Heart right ventricle (tissue), 16 donors: ENCODE results near the gene COA5. TPM values are rescaled to one million over a fixed set of nuclear protein-coding genes. Genes with fewer than 3 reads are reported as not detected.

ENCODE experiments used
- ATAC-seq, 8 donors: fragments of 200-7000 bp; cut with Tn5 transposase; one replicate each; pipeline ENCODE4 v1.9.1; 2020; ENCODE audit warnings: mild to moderate bottlenecking in 8 of 8, moderate library complexity in 8 of 8, moderate number of reproducible peaks in 1 of 8
- DNase-seq, 2 donors: peaks; one replicate each; pipeline ENCODE4 v3.0.0-alpha.2; 2020
- H3K27ac ChIP-seq, 10 donors: fragments of 200-600 bp; sonication (generic) in 2 of 10; one replicate each; pipeline versions ENCODE4 v1.5.0 to v1.8.0; 2020 to 2022; ENCODE audit warnings: mild to moderate bottlenecking in 3 of 10
- H3K27me3 ChIP-seq, 7 donors: fragments of 200-600 bp; one replicate each; pipeline ENCODE4 v1.8.0; 2021 to 2022; ENCODE audit warnings: mild to moderate bottlenecking in 2 of 7
- H3K36me3 ChIP-seq, 9 donors: fragments of 200-600 bp; sonication (generic) in 1 of 9; one replicate each; pipeline versions ENCODE4 v1.5.0 to v1.8.0; 2020 to 2022; ENCODE audit warnings: mild to moderate bottlenecking in 2 of 9
- H3K4me1 ChIP-seq, 9 donors: fragments of 200-600 bp; sonication (generic) in 1 of 9; one replicate each; pipeline versions ENCODE4 v1.5.0 to v1.8.0; 2020 to 2022; ENCODE audit warnings: mild to moderate bottlenecking in 4 of 9
- H3K4me3 ChIP-seq, 10 donors: fragments of 200-600 bp; sonication (generic) in 2 of 10; one replicate each; pipeline versions ENCODE4 v1.5.0 to v1.8.0; 2020 to 2022; ENCODE audit warnings: mild to moderate bottlenecking in 7 of 10, moderate library complexity in 2 of 10
- H3K9me3 ChIP-seq, 11 donors: fragments of 200-600 bp in 10 of 11; sonication (generic) in 2 of 11; one replicate each; pipeline versions ENCODE4 v1.5.0 to v1.8.0; 2013 to 2022; ENCODE audit warnings: mild to moderate bottlenecking in 2 of 11, control low read depth in 1 of 11, moderate library complexity in 1 of 11
- CTCF ChIP-seq, 9 donors: fragments of 200-600 bp; sonication (generic) in 2 of 9; IDR thresholded peaks; one replicate each; pipeline versions ENCODE4 v1.5.0 to v1.8.0; 2021 to 2022; ENCODE audit warnings: antibody characterized with exemption in 9 of 9, mild to moderate bottlenecking in 5 of 9, moderate library complexity in 1 of 9
- WGBS, 2 donors: extraction: QIAGEN DNeasy Blood & Tissue Kit; methylation state at CpG; one replicate each; pipeline ENCODE4 v1.1.7; 2013; ENCODE audit warnings: inconsistent platforms in 1 of 2; 5-methylcytosine and 5-hydroxymethylcytosine counted together
- intact Hi-C, 10 donors: fragments of 100-400 bp; cut with DNase I; formaldehyde crosslinking; loops; one replicate each; pipeline versions ENCODE4 v1.11.1 to v1.14.2; 2022
- polyA plus RNA-seq, 2 donors: library from polyadenylated mRNA; stranded (reverse); fragments of 200-250 nt; gene quantifications; one replicate each; pipeline ENCODE4 v1.2.3, GENCODE V29; 2013
- total RNA-seq, 10 donors: library from RNA; stranded (reverse); fragmentation: NEBNext Ultra II Directional in 3 of 10; extraction: Animal tissue kit (Norgen Biotek cat#: 25700) in 3 of 10; gene quantifications; one replicate each; pipeline versions ENCODE4 v1.2.1 to v1.2.4, GENCODE V29; 2021 to 2023
- donor health status: Arrhythmogenic right ventricular cardiomyopathy.
- donor health status: ischemic (EF 13 %, LVEDD 7.1; RV severe dilation, severe dysfunction).
- donor health status: healthy with polysubstance abuse.
- donor health status: DM: no; HTN: yes; CAD: no.
- donor health status: DM: no; HTN: no; CAD: no.
- donor health status: ischemic (EF 25% LVEDD 6.9; RV normal size, moderate dysfunction).
- donor health status: ischemic (EF 25% LVEDD 5.7; RV mildly dilated, moderate dysfunction).
- donor health status: healthy.
- donor health status: DM: yes; HTN: yes; CAD: no.
- donor health status: Ischemic cardiomyopathy.
- donor health status: ischemic (EF 35%, LVEDD 5.7; RV mildly dilated, moderate dysfunction).
- donor health status: nonischemic (EF 11% LVEDD 7.7; RV severe dilation, severe dysfunction).
- donor health status: DM: yes; HTN: yes; CAD: no.
- donor health status: PGD.
- donor health status: ischemic (EF 29% LVEDD 5.4; RV normal size, mild dysfunction).
- donor health status: nonischemic (EF 23%, LVEDD 6.1; RV moderate dilation, normal function).

COA5 gene
- total and polyA plus RNA-seq, 12 donors, result 20.2 to 61.2 (median 26.0) TPM

- intact Hi-C loops, result loop anchor here in 1 of 10 donors (10.0 kb wide), 1 partner anchor 137 kb away; no protein-coding TSS in a partner anchor
- 89 to 95% methylated on average over 6 of the region's 6 CpGs for WGBS, 2 donors
- DNase-seq (no peak), ATAC-seq (no peak)
- H3K9me3 ChIP-seq, result no peaks in the 10 kb centered on the region
- TF ChIP-seq CTCF (IDR thresholded peaks at IDR 0.05), result no peak
- H3K4me3 ChIP-seq, result no peak overlapping the region
- no peak overlapping the region for H3K27ac ChIP-seq
- peaks cover under 1 to 99% (median 34%) of the 10 kb centered on the region in 9 donors for H3K36me3 ChIP-seq
- H3K27me3 ChIP-seq, result no peaks in the 10 kb centered on the region
- peaks cover 0 to 25% (median 5%) of the 10 kb centered on the region in 9 donors for H3K4me1 ChIP-seq
These were observed 57.0 kb downstream of the COA5 start for GRCh38 chr2:98551316-98551715.

- H3K36me3 ChIP-seq, result peaks cover 4 to 99% (median 44%) of the 10 kb centered on the region in 9 donors
- DNase-seq (no peak), ATAC-seq (no peak)
- intact Hi-C loops, result loop anchor here in 1 of 10 donors (10.0 kb wide), 1 partner anchor 135 kb away; no protein-coding TSS in a partner anchor
- H3K4me3 ChIP-seq, result no peak overlapping the region
- TF ChIP-seq CTCF (IDR thresholded peaks at IDR 0.05), result no peak
- no peaks in the 10 kb centered on the region for H3K9me3 ChIP-seq
- WGBS, 2 donors, result 98% methylated on average over 4 of the region's 4 CpGs
- peaks cover 0 to 13% (median 3%) of the 10 kb centered on the region in 9 donors for H3K4me1 ChIP-seq
- H3K27ac ChIP-seq, result no peak overlapping the region
- no peaks in the 10 kb centered on the region for H3K27me3 ChIP-seq
These were observed 58.1 kb downstream of the COA5 start for GRCh38 chr2:98550165-98550564.

Other genes with a start within 250 kb of the COA5 start
- 10 to 100 TPM; 15.8 to 31.2 (median 22.0) TPM for gene INPP4A, start 163.7 kb downstream of the COA5 start, total RNA-seq
- 1 to 10 TPM; 3.8 to 7.5 TPM for gene INPP4A, start 163.7 kb downstream of the COA5 start, polyA plus RNA-seq
- 10 to 100 TPM; 21.3 to 34.2 (median 25.3) TPM for gene UNC50, start 77 bp upstream of the COA5 start, total RNA-seq
- 10 to 100 TPM; 30.4 to 58.4 TPM for gene UNC50, start 77 bp upstream of the COA5 start, polyA plus RNA-seq
- gene MGAT4A, start 122.6 kb upstream of the COA5 start, total RNA-seq, result 10 to 100 TPM; 17.7 to 33.0 (median 18.7) TPM
- gene MGAT4A, start 122.6 kb upstream of the COA5 start, polyA plus RNA-seq, result 1 to 10 TPM; 4.6 to 7.2 TPM